ENCODE measurements around the gene ITGA5. TPM values are rescaled to one million over a fixed set of nuclear protein-coding genes. Genes with fewer than 3 reads are reported as not detected.

The ITGA5 gene
- total and polyA plus RNA-seq, 9 of the 15 experiments (the other 6 are each of a cell fraction or from before 2014, with no cell fraction given) = 9.1 to 82.1 (median 47.4) TPM

DNA sequence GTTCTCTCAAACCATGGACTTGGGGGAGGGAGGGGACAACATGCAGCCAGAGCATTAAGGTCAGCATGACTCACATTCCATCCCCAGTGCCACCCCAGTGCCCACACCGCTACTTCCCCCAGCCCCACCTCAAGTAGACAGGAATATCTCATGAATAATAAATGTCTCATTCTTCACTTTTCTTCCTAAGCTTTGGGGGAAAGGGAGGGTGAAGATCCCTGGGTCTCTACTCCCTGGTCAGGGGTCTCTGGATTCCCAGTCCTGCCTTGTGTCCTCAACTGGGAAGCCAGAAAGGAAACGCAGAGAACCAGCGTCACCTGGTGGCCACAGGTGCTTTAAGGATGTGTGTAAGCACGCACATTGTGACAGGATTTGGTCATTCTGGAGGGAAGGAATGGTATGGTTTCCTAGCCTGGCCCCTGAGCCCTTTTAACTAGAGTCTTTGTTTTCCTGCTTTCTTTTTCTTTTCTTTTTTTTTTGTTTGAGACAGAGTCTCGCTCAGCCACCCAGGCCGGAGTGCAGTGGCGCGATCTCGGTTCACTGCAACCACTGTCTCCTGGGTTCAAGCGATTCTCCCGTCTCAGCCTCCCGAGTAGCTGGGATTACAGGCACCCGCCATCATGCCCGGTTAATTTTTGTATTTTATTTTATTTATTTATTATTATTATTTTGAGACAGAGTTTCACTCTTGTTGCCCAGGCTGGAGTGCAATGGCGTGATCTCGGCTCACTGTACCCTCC is 58.2 kb downstream of the ITGA5 start (continued):
- TF ChIP-seq MAZ (CRISPR knock-in tag; conservative IDR thresholded peaks at IDR 0.05 in 1 of 2, IDR thresholded peaks at IDR 0.05 in 1 of 2) = peak; percentile 19 to 72; a peak in 2 of 4 replicates
- TF ChIP-seq, protein P1, sequence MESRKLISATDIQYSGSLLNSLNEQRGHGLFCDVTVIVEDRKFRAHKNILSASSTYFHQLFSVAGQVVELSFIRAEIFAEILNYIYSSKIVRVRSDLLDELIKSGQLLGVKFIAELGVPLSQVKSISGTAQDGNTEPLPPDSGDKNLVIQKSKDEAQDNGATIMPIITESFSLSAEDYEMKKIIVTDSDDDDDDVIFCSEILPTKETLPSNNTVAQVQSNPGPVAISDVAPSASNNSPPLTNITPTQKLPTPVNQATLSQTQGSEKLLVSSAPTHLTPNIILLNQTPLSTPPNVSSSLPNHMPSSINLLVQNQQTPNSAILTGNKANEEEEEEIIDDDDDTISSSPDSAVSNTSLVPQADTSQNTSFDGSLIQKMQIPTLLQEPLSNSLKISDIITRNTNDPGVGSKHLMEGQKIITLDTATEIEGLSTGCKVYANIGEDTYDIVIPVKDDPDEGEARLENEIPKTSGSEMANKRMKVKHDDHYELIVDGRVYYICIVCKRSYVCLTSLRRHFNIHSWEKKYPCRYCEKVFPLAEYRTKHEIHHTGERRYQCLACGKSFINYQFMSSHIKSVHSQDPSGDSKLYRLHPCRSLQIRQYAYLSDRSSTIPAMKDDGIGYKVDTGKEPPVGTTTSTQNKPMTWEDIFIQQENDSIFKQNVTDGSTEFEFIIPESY (CRISPR knock-in tag; IDR thresholded peaks at IDR 0.05) = peak; percentile 72
- TF ChIP-seq, protein P2, sequence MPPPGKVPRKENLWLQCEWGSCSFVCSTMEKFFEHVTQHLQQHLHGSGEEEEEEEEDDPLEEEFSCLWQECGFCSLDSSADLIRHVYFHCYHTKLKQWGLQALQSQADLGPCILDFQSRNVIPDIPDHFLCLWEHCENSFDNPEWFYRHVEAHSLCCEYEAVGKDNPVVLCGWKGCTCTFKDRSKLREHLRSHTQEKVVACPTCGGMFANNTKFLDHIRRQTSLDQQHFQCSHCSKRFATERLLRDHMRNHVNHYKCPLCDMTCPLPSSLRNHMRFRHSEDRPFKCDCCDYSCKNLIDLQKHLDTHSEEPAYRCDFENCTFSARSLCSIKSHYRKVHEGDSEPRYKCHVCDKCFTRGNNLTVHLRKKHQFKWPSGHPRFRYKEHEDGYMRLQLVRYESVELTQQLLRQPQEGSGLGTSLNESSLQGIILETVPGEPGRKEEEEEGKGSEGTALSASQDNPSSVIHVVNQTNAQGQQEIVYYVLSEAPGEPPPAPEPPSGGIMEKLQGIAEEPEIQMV (tag; conservative IDR thresholded peaks at IDR 0.05; ENCODE audit: low read depth) = no peak
- TF ChIP-seq STAG1 (CRISPR knock-in tag; IDR thresholded peaks at IDR 0.05; ENCODE audit: borderline replicate concordance) = peak; percentile 97
- 0 out of 2 replicates have a peak, but pooled peaks have one; percentile 13 for TF ChIP-seq SMARCA5 (IDR thresholded peaks at IDR 0.05)
- TF ChIP-seq L3MBTL2 (IDR thresholded peaks at IDR 0.05) = peak; percentile 48
- TF ChIP-seq GABPB1 (CRISPR knock-in tag; IDR thresholded peaks at IDR 0.05) = 0 out of 2 replicates have a peak, but pooled peaks have one; percentile 22
- TF ChIP-seq, protein P3, sequence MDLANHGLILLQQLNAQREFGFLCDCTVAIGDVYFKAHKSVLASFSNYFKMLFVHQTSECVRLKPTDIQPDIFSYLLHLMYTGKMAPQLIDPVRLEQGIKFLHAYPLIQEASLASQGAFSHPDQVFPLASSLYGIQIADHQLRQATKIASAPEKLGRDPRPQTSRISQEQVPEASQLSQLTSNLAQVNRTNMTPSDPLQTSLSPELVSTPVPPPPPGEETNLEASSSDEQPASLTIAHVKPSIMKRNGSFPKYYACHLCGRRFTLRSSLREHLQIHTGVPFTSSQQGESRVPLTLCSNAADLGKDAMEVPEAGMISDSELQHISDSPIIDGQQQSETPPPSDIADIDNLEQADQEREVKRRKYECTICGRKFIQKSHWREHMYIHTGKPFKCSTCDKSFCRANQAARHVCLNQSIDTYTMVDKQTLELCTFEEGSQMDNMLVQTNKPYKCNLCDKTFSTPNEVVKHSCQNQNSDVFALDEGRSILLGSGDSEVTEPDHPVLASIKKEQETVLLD (IDR thresholded peaks at IDR 0.05) = peak; percentile 67; the same call in 1 of the 2 replicates
- peak; percentile 22; the same call in 1 of the 2 replicates for TF ChIP-seq HLTF (IDR thresholded peaks at IDR 0.05)
- TF ChIP-seq EP400 (IDR thresholded peaks at IDR 0.05) = peak; percentile 43; the same call in 1 of the 2 replicates
- TF ChIP-seq, protein P4, sequence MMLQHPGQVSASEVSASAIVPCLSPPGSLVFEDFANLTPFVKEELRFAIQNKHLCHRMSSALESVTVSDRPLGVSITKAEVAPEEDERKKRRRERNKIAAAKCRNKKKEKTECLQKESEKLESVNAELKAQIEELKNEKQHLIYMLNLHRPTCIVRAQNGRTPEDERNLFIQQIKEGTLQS (IDR thresholded peaks at IDR 0.05) = peak; percentile 62
- TF ChIP-seq, protein P4 (CRISPR knock-in tag; conservative IDR thresholded peaks at IDR 0.05) = no peak
- TF ChIP-seq ZNF217 (CRISPR knock-in tag; IDR thresholded peaks at IDR 0.05) = no peak
- peak; percentile 98 for TF ChIP-seq ARID2 (IDR thresholded peaks at IDR 0.05)
- peak; percentile 49; the same call in 1 of the 2 replicates for TF ChIP-seq BHLHE40 (IDR thresholded peaks at IDR 0.05; ENCODE audit: low read length)
- peak; percentile 92 for TF ChIP-seq CC2D1A (IDR thresholded peaks at IDR 0.05)
- no peak for TF ChIP-seq CEBPB (tag; IDR thresholded peaks at IDR 0.05)
- peak in 1 of 2 experiments; percentile 53; a peak in 1 of 4 replicates for TF ChIP-seq HDAC1 (IDR thresholded peaks at IDR 0.05)
- 0 out of 2 replicates have a peak, but pooled peaks have one; percentile 73 for TF ChIP-seq ZKSCAN1 (IDR thresholded peaks at IDR 0.05; ENCODE audit: low read depth, low read length)
- TF ChIP-seq, protein P5, sequence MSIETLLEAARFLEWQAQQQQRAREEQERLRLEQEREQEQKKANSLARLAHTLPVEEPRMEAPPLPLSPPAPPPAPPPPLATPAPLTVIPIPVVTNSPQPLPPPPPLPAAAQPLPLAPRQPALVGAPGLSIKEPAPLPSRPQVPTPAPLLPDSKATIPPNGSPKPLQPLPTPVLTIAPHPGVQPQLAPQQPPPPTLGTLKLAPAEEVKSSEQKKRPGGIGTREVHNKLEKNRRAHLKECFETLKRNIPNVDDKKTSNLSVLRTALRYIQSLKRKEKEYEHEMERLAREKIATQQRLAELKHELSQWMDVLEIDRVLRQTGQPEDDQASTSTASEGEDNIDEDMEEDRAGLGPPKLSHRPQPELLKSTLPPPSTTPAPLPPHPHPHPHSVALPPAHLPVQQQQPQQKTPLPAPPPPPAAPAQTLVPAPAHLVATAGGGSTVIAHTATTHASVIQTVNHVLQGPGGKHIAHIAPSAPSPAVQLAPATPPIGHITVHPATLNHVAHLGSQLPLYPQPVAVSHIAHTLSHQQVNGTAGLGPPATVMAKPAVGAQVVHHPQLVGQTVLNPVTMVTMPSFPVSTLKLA (conservative IDR thresholded peaks at IDR 0.05) = peak; percentile 29 to 32; a peak in 2 of 4 replicates
